Astrocyte of the hippocampus (primary cell): ENCODE measurements around the gene SPATC1L.
A peak's percentile ranks its signal among the peaks of the same experiment; 100 is the strongest.
"Not testable (repeated sequence)": the region's sequence is repeated elsewhere in the genome, so short reads cannot be mapped to it uniquely, and the experiment has no call there.

Experiments used
- DNase-seq: peaks from one replicate; pipeline ENCODE4 v3.0.0; 2011; ENCODE audit warnings: low read depth, low spot score

Gene SPATC1L

GRCh38 chr21:46184625-46185555, 631 bp upstream of the SPATC1L start:
- DNase-seq: peak; percentile 95

- DNase-seq: not testable (repeated sequence)
Measured at GRCh38 chr21:46183337-46183909, 836 bp downstream of the SPATC1L start.

DNA sequence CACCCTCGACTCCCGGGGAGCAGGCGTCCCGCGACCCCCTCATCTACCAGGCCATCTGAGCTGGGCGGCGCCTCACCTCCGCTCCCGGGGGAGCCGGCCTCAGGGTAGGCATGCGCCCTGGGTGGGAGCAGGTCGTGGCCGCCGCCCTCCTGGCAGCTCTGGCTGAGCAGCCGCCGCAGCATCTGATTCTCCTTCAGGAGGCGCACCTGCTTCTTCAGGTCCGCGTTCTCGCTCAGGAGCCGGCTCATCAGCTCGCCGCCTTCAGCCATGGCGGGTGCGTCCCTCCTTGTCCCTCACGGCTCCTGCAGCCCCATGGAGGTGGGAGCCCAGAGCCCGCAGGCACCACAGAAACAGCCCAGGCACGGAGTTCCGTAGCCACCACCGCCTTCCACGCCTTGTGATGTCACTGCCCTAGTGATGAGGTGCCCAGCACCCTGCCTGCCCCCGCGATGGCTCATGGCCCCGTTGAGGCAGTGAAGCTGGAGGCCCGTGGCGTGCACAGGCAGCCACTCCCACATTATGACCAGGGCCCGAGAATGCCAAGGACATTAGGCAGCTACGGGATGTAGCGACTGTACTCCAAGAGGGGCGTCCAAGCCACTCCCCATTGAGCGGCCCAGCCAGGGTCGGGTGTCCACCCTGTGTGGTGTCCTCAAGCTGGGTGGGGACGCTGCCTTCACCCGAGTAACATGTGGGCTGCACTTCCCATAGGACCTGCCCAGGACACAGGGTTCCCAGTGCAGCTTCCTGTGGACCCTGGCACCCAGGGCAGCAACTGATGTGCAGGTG, 1.5 kb downstream of the SPATC1L start:
- DNase-seq: no peak

- no peak for DNase-seq
Measured at GRCh38 chr21:46181953-46182547, 2.2 kb downstream of the SPATC1L start.

DNA sequence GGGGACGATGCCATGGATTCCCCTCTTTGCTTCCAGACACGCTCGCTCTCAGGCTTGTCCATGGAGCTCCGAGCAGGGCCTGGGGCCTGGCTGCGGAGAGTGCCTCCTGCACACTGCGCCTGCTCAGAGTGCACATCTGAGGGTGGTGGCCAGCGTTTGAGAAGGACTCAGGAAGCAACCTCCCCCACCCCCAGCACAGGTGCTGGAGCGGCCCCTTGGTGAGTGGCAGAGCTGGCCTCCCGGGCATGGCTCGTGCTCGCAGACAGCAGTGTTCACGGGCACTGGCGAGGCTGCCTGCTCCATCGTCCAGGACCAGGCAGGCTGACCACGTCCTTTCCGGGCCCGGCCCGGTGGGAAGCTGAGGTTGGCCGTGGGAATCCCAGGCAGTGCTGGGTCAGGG, 2.8 kb downstream of the SPATC1L start:
- no peak for DNase-seq

DNA sequence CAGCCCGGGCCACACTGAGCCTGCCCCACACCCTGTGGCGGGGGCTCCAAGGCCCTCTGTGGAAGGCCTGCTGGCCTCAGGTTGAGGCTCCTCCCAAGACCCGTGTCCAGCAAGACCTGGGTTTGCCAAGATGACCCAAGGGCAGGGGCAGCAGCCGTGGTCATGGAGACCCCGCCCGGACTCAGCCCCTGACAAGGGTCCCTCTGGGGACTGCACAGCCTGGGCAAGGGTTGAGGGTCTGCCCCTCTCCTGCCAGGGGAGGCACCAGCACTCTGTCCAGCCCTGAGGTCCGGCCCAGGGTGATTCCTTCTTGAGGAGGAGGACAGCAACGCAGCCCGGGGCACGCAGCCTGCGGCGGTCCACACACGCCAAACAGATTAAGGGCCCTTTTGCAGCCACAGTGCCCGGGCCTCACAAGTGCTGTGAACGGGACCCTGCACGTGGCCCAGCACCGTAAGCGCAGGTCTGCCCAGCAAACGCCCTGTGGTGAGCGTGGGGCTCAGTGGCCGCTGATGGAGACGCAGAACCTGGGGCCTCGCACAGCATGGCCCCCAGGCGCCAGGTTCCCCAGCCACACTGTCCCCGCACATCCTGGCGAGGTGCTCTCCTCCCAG, 3.4 kb downstream of the SPATC1L start:
- DNase-seq: no peak

GRCh38 chr21:46180079-46180722, 4.1 kb downstream of the SPATC1L start:
- no peak for DNase-seq

DNA sequence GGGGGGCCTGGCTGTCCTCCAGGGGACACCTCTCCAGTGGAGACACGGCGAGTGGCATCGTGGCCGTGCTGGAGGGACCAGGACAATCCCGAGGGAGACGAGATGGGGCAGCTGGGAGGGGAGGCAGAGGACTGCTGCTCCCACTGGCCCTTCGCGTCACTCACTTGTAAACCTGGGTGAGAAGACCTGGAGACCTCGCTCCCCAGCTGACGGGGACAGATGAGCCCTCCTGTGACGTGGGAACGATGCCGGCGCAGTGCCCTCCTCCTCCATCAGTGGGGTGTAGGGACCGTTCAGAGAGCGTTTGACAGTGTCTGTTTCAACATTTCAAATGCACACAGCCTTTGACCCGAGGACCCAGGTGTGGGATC, 4.6 kb downstream of the SPATC1L start:
- DNase-seq: no peak

DNA sequence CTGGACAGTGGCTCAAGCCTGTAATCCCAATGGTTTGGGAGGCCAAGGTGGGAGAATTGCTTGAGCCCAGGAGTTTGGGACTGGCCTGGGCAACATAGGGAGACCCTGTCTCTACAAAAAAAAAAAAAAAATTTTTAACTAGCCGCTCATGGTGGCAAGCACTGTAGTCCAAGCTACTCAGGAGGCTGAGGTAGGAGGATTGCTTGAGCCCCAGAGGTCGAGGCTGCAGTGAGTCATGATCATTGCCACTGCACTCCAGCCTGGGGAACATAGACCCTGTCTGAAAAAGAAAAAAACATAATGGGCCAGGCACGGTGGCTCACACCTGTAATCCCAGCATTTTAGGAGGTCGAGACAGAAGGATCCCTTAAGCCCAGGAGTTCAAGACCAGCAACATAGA, 5.3 kb downstream of the SPATC1L start:
- no peak for DNase-seq

DNA sequence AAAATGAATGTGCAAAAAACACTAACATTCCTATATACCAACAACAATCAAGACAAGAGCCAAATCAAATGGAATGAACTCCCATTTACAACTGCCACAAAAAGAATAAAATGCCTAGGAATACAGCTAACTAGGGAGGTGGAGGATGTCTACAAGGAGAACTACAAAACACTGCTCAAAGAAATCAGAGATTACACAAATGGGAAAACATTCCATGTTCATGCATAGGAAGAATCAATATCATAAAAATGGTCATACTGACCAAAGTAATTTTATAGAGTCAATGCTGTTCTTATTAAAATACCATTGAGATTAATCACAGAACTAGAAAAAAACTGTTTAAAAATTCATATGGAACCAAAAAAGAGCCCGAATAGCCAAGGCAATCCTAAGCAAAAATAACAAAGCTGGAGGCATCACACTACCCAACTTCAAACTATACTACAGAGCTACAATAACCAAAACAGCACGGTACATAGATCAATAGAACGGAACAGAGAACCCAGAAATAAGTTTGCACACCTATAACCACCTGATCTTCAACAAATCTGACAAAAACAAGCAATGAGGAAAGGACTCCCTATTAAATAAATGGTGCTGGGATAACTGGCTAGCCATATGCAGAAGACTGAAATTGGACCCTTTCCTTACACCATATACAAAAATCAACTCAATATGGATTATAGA, 7.7 kb downstream of the SPATC1L start:
- not testable (repeated sequence) for DNase-seq

DNA sequence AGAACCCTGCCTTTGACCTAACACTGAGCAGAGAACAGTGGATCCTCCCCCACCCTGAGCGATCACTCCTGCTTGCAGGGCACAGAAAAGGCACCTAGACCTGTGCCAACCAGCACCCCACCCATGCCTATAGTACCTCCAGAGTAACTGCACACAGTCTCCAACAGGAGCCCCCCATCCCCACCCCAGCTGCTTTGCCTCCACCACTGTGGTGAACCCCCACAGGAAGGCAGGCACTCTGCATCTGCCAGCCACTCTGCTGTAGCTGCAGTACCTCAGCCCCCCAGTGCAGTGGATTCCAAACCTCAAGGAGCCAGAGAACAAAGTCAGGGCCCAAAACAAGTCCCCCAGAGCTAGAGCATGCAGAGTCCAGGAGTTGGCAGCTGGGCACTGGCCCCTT, 10.7 kb downstream of the SPATC1L start:
- no peak for DNase-seq

DNA sequence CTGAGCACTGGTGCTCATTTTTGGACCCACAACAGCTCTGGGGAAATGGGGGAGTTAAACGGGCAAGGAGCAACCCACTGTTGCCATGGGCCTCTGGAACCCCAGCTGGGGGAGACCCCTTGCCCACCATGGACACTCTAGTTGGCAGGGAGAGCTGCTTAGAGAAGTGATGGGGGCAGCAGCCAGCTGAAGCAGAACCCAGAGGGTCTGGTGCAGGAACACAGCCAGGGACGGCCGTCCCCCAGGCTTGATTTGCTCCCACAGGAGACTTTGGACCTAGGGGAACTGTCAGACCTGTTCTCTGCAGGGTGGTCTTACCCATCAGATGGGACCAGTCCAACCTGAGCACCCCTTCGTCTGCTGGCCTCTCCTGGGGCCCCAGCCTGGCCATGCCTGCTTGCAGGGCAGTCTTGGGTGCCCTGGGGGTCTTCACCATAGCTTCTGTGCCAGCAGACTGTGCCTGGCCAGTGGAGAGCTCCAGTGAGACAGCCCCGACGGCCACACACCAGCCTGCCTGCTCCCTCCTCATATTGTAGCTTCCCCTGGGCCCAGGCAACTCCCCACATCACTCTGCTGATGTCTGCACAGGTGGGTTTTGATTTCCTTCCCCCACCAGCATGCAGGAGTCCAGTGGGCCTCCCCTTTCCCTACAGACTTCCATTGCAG, 11.3 kb downstream of the SPATC1L start:
- no peak for DNase-seq

GRCh38 chr21:46171996-46172862, 12.0 kb downstream of the SPATC1L start:
- DNase-seq: no peak

- no peak for DNase-seq
Measured at GRCh38 chr21:46171585-46171984, 12.7 kb downstream of the SPATC1L start.

- not testable (repeated sequence) for DNase-seq
Measured at GRCh38 chr21:46170436-46171193, 13.6 kb downstream of the SPATC1L start.

DNA sequence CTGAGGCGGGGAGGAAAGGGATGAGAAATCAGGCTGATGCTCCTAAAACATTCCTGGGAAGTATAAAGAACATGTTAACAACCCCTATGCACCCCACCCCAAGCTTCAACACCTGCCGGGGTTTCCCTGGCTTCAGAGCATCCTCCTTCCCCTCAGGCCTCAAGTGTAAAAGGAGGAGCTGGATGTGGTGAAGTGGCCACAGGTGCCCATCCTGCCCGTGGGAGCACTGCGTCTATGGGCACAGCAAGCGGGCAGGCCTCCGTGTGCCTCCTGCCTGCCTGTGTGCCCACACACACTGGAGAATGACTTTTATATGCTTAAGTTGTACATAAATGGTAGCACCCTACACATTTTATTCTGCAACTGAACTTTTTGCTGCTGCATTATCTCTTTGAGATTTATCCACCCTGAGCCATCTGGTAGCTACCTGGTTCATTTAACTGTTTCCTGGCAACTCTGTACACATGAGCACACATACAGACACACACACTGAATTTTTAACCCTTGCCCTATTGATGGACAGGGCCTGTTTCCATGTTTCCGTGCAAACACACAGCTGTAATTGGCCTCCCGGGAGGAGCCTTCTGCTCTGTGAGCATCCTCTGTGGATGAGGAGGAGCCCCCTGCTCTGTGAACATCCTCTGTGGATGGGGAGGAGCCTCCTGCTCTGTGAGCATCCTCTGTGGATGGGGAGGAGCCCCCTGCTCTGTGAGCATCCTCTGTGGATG, 15.4 kb downstream of the SPATC1L start:
- DNase-seq: no peak

DNA sequence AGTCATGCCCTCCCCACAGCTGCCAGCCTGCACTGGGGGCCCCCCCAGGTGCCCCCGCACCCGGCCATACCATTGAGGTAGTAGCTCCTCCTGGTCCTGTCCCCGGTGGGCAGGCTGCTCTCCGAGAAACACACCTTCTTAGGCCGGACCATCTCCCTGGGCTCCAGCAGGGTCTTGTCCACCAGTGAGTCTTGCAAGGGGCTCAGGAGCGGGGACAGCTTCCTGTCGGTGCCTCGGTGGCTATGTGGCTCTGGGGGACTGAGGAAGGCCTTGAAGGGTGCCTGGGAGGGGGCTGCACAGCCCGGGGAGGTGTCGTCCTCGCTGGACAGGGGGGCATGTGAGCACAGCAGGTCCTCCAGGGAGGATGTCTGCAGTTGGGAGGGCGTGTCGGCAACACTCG, 16.0 kb downstream of the SPATC1L start:
- DNase-seq: no peak

- DNase-seq: no peak
Measured at GRCh38 chr21:46165098-46165497, 19.2 kb downstream of the SPATC1L start.
